A673 (cell line): Measurements from ENCODE around the gene NTMT2. TPM values are rescaled to one million over a fixed set of nuclear protein-coding genes. Genes with fewer than 3 reads are reported as not detected.

Experiments used
- BruUV-seq: library from RNA; stranded (reverse); fragments of 400-500 nt; replicated peaks from 2 replicates; lab custom pipeline; 2021; lab: Mats Ljungman, UMichigan
- CTCF ChIA-PET: fragments of 300-600 bp; sonication (Branson Sonifier 250); formaldehyde crosslinking; loops from one replicate; lab custom pipeline; 2022; ENCODE audit warnings: antibody characterized with exemption; lab: Charles Lee
- POLR2A ChIA-PET: fragments of 300-600 bp; sonication (Branson Sonifier 250); formaldehyde crosslinking; loops from one replicate; lab custom pipeline; 2022; ENCODE audit warnings: antibody characterized with exemption; ENCODE audit not compliant: low non-redundant PET; lab: Charles Lee
- DNase-seq: peaks from one replicate; pipeline ENCODE4 v3.0.0-alpha.2; 2015; ENCODE audit warnings: low spot score
- H3K27ac ChIP-seq: fragments of 200-600 bp; sonication (generic); 2 replicates; pipeline ENCODE4 v1.5.1; 2016; ENCODE audit warnings: mixed run types, low read depth, mild to moderate bottlenecking, mixed read lengths, antibody characterized with exemption, low read length; ENCODE audit not compliant: poor library complexity, severe bottlenecking
- H3K27me3 ChIP-seq: fragments of 200-600 bp; sonication (generic); replicated peaks from 2 replicates; pipeline ENCODE4 v1.6.1; 2017; ENCODE audit warnings: mixed run types, low read depth, mild to moderate bottlenecking, mixed read lengths, antibody characterized with exemption, low read length; ENCODE audit not compliant: insufficient read depth, poor library complexity
- H3K36me3 ChIP-seq: fragments of 200-600 bp; sonication (generic); 2 replicates; pipeline ENCODE4 v1.6.1; 2016; ENCODE audit warnings: mixed run types, mild to moderate bottlenecking, mixed read lengths, antibody characterized with exemption, low read length; ENCODE audit not compliant: insufficient read depth, poor library complexity, severe bottlenecking
- H3K4me1 ChIP-seq: fragments of 200-600 bp; sonication (generic); 2 replicates; pipeline ENCODE4 v1.6.1; 2017; ENCODE audit warnings: mixed run types, mild to moderate bottlenecking, mixed read lengths, antibody characterized with exemption, low read length; ENCODE audit not compliant: insufficient read depth, poor library complexity, severe bottlenecking
- H3K4me3 ChIP-seq: fragments of 200-600 bp; sonication (generic); 2 replicates; pipeline ENCODE4 v1.5.1; 2016; ENCODE audit warnings: low read depth, mixed run types, mild to moderate bottlenecking, mixed read lengths, low read length; ENCODE audit not compliant: poor library complexity, severe bottlenecking
- H3K9me3 ChIP-seq: fragments of 200-600 bp; sonication (generic); 2 replicates; pipeline ENCODE4 v1.6.1; 2016; ENCODE audit warnings: mixed run types, low read depth, mild to moderate bottlenecking, mixed read lengths, antibody characterized with exemption, low read length; ENCODE audit not compliant: poor library complexity, severe bottlenecking
- CTCF ChIP-seq: fragments of 300-800, 200-600 bp; sonication (generic); conservative IDR thresholded peaks from 2 replicates; pipeline ENCODE4 v1.5.1; 2017; ENCODE audit warnings: low read depth, mild to moderate bottlenecking, antibody characterized with exemption, low read length, moderate library complexity, mixed read lengths
- EZH2 ChIP-seq: fragments of 200-600 bp; sonication (generic); IDR thresholded peaks from 2 replicates; pipeline ENCODE4 v1.6.1; 2017; ENCODE audit warnings: borderline replicate concordance, low read depth, mild to moderate bottlenecking, mixed read lengths, antibody characterized with exemption, low read length; ENCODE audit not compliant: poor library complexity, severe bottlenecking
- intact Hi-C: fragments of 100-400 bp; cut with micrococcal nuclease; formaldehyde crosslinking; loops from one replicate; pipeline ENCODE4 v1.10.0; 2022; ENCODE audit not compliant: unreplicated experiment
- total RNA-seq: library from RNA; stranded (reverse); gene quantifications from 2 replicates; pipeline ENCODE4 v1.2.3, GENCODE V29; 2021

The NTMT2 gene
- total RNA-seq, 1 experiment from 2014 or later, result not detected

- H3K27ac ChIP-seq, result no peak overlapping the region
- TF ChIP-seq EZH2 (no peak), CTCF (no peak)
- no peaks in the 10 kb centered on the region for H3K27me3 ChIP-seq
- H3K36me3 ChIP-seq, result no peaks in the 10 kb centered on the region
- CTCF ChIA-PET, result no interaction called here
- no peak for DNase-seq
- H3K4me3 ChIP-seq, result no peak overlapping the region
- intact Hi-C loops, result no loop called here
- no peaks in the 10 kb centered on the region for H3K9me3 ChIP-seq
- peaks cover 16% of the 10 kb centered on the region for H3K4me1 ChIP-seq
- no TSS peak for BruUV-seq
- POLR2A ChIA-PET, result no interaction called here
Observed at GRCh38 chr1:170200161-170200560, 54.4 kb downstream of the NTMT2 start.

- no peak overlapping the region for H3K4me3 ChIP-seq
- H3K27ac ChIP-seq, result no peak overlapping the region
- intact Hi-C loops, result no loop called here
- H3K9me3 ChIP-seq, result no peaks in the 10 kb centered on the region
- no TSS peak for BruUV-seq
- TF ChIP-seq CTCF, result no peak
- no peak for TF ChIP-seq EZH2
- H3K27me3 ChIP-seq, result no peaks in the 10 kb centered on the region
- ChIA-PET POLR2A (no interaction called here), CTCF (no interaction called here)
- no peaks in the 10 kb centered on the region for H3K36me3 ChIP-seq
- peaks cover 17% of the 10 kb centered on the region for H3K4me1 ChIP-seq
- DNase-seq, result no peak
Observed at GRCh38 chr1:170200621-170201397, 55.0 kb downstream of the NTMT2 start.

GRCh38 chr1:170203693-170204092, 57.9 kb downstream of the NTMT2 start:
- BruUV-seq, result no TSS peak
- POLR2A ChIA-PET, result no interaction called here
- Histone ChIP-seq H3K4me1 (peaks cover 17% of the 10 kb centered on the region), H3K9me3 (no peaks in the 10 kb centered on the region), H3K4me3 (no peak overlapping the region), H3K27ac (no peak overlapping the region), H3K36me3 (no peaks in the 10 kb centered on the region), H3K27me3 (no peaks in the 10 kb centered on the region)
- DNase-seq, result no peak
- intact Hi-C loops, result no loop called here
- TF ChIP-seq CTCF, result no peak
- CTCF ChIA-PET, result no interaction called here
